Endometrial microvascular endothelial cells (primary cell): Measurements from ENCODE around the gene IL10RB. TPM values are rescaled to one million over a fixed set of nuclear protein-coding genes. Genes with fewer than 3 reads are reported as not detected.
"Not testable (repeated sequence)": the region's sequence is repeated elsewhere in the genome, so short reads cannot be mapped to it uniquely, and the experiment has no call there.

Source experiments
- in situ Hi-C: cut with HindIII; loops from 2 replicates; pipeline ENCODE4 v1.10.0; 2017; ENCODE audit warnings: low sequenced_read_pairs, low pct_unique_long_range_greater_than_20kb; ENCODE audit errors: inconsistent ontology term
- total RNA-seq: library from RNA; depleted of rRNA; stranded (reverse); fragments of >200 nt; gene quantifications from one replicate; pipeline ENCODE4 v1.2.3, GENCODE V29; 2015; ENCODE audit errors: inconsistent ontology term

The IL10RB gene
- total RNA-seq, 1 donor from 2014 or later = 45.9 TPM

- in situ Hi-C loops = no loop called here
Measured at GRCh38 chr21:33238565-33239255, 27.5 kb upstream of the IL10RB start.

- in situ Hi-C loops = not testable (repeated sequence)
Measured at GRCh38 chr21:33239559-33240127, 26.5 kb upstream of the IL10RB start.

- in situ Hi-C loops = no loop called here
Measured at GRCh38 chr21:33240404-33240803, 25.8 kb upstream of the IL10RB start.

- in situ Hi-C loops = no loop called here
Measured at GRCh38 chr21:33241846-33242245, 24.3 kb upstream of the IL10RB start.

GRCh38 chr21:33242846-33243245 is 23.3 kb upstream of the IL10RB start:
- in situ Hi-C loops = not testable (repeated sequence)

GRCh38 chr21:33244082-33244778 is 21.9 kb upstream of the IL10RB start:
- in situ Hi-C loops = no loop called here

- in situ Hi-C loops = no loop called here
Measured at GRCh38 chr21:33244779-33245105, 21.4 kb upstream of the IL10RB start.

GRCh38 chr21:33245289-33245918 is 20.8 kb upstream of the IL10RB start:
- in situ Hi-C loops = no loop called here

- in situ Hi-C loops = no loop called here
Measured at GRCh38 chr21:33246506-33246905, 19.7 kb upstream of the IL10RB start.

GRCh38 chr21:33246963-33247362 is 19.2 kb upstream of the IL10RB start:
- in situ Hi-C loops = no loop called here

GRCh38 chr21:33247599-33247998 is 18.6 kb upstream of the IL10RB start:
- in situ Hi-C loops = no loop called here

GRCh38 chr21:33249331-33250002 is 16.7 kb upstream of the IL10RB start:
- in situ Hi-C loops = no loop called here

- in situ Hi-C loops = no loop called here
Measured at GRCh38 chr21:33251119-33251518, 15.0 kb upstream of the IL10RB start.

GRCh38 chr21:33253382-33253781 is 12.8 kb upstream of the IL10RB start:
- in situ Hi-C loops = not testable (repeated sequence)

- in situ Hi-C loops = no loop called here
Measured at GRCh38 chr21:33254766-33255165, 11.4 kb upstream of the IL10RB start.

- in situ Hi-C loops = no loop called here
Measured at GRCh38 chr21:33255404-33255803, 10.8 kb upstream of the IL10RB start.

- in situ Hi-C loops = no loop called here
Measured at GRCh38 chr21:33256019-33256418, 10.1 kb upstream of the IL10RB start.

- in situ Hi-C loops = no loop called here
Measured at GRCh38 chr21:33257094-33257803, 8.9 kb upstream of the IL10RB start.

- in situ Hi-C loops = no loop called here
Measured at GRCh38 chr21:33258475-33258874, 7.7 kb upstream of the IL10RB start.
